Neural cell (in vitro differentiated cells): ENCODE results near the gene CD2. TPM values are rescaled to one million over a fixed set of nuclear protein-coding genes. Genes with fewer than 3 reads are reported as not detected.

ENCODE experiments used
- H2AFZ ChIP-seq: fragments of 200-600, 300-800 bp; sonication (generic), shearing (Covaris generic); 2 replicates; pipeline ENCODE4 v1.6.0; 2014; ENCODE audit warnings: low read depth, mild to moderate bottlenecking, antibody characterized with exemption, low read length, moderate library complexity
- H3F3A ChIP-seq: fragments of 200-600 bp; shearing (Covaris generic); 2 replicates; pipeline ENCODE4 v1.6.1; 2016; ENCODE audit warnings: mild to moderate bottlenecking, moderate library complexity, mixed read lengths, antibody characterized with exemption, low read length; ENCODE audit not compliant: insufficient read depth, poor library complexity, severe bottlenecking
- H3K27ac ChIP-seq: fragments of 200-600, 300-800 bp; sonication (generic), shearing (Covaris generic); 2 replicates; pipeline ENCODE4 v1.5.1; 2014; ENCODE audit warnings: mild to moderate bottlenecking, low read length, moderate library complexity
- H3K27me3 ChIP-seq: fragments of 300-800, 200-600 bp; sonication (generic), shearing (Covaris generic); 2 replicates; pipeline ENCODE4 v1.6.0; 2014; ENCODE audit warnings: mild to moderate bottlenecking, low read depth, low read length, moderate library complexity; ENCODE audit not compliant: insufficient read depth
- H3K36me3 ChIP-seq: fragments of 300-800, 200-600 bp; sonication (generic), shearing (Covaris generic); 2 replicates; pipeline ENCODE4 v1.5.1; 2014; ENCODE audit warnings: mild to moderate bottlenecking, antibody characterized with exemption, low read length, moderate library complexity; ENCODE audit not compliant: insufficient read depth
- H3K4me2 ChIP-seq: fragments of 300-800, 200-600 bp; sonication (generic), shearing (Covaris generic); 2 replicates; pipeline ENCODE4 v1.6.0; 2014; ENCODE audit warnings: mild to moderate bottlenecking, low read length
- H3K4me3 ChIP-seq: fragments of 300-800, 200-600 bp; sonication (generic), shearing (Covaris generic); 2 replicates; pipeline ENCODE4 v1.5.1; 2014; ENCODE audit warnings: mild to moderate bottlenecking, low read length, moderate library complexity
- H3K79me2 ChIP-seq: fragments of 200-600 bp; shearing (Covaris generic); replicated peaks from 2 replicates; pipeline ENCODE4 v1.6.0; 2014; ENCODE audit warnings: mild to moderate bottlenecking, low read length, moderate library complexity; ENCODE audit not compliant: insufficient read depth
- H3K9ac ChIP-seq: fragments of 300-800, 200-600 bp; sonication (generic), shearing (Covaris generic); 2 replicates; pipeline ENCODE4 v1.6.1; 2016; ENCODE audit warnings: mild to moderate bottlenecking, low read length, mixed read lengths
- H3K9me2 ChIP-seq: fragments of 200-600 bp; shearing (Covaris generic); 2 replicates; pipeline ENCODE4 v1.6.1; 2016; ENCODE audit warnings: mild to moderate bottlenecking, low read length, mixed read lengths; ENCODE audit not compliant: insufficient read depth
- H3K9me3 ChIP-seq: fragments of 200-600, 300-800 bp; sonication (generic), shearing (Covaris generic); 2 replicates; pipeline ENCODE4 v1.6.1; 2016; ENCODE audit warnings: mild to moderate bottlenecking, mixed run types, low read length, moderate library complexity, mixed read lengths
- H4K20me1 ChIP-seq: fragments of 200-600 bp; shearing (Covaris generic); 2 replicates; pipeline ENCODE4 v1.6.1; 2016; ENCODE audit warnings: mild to moderate bottlenecking, mixed run types; ENCODE audit not compliant: insufficient read depth
- CTCF ChIP-seq: fragments of 450-650 bp; IDR thresholded peaks from 2 replicates; pipeline ENCODE4 v1.5.1; 2014; ENCODE audit warnings: antibody characterized with exemption, mild to moderate bottlenecking, moderate library complexity; ENCODE audit not compliant: poor library complexity, severe bottlenecking
- EP300 ChIP-seq: fragments of 450-650 bp; conservative IDR thresholded peaks from 2 replicates; pipeline ENCODE4 v1.6.1; 2014; ENCODE audit warnings: antibody characterized with exemption, mild to moderate bottlenecking, moderate library complexity; ENCODE audit not compliant: poor library complexity, severe bottlenecking
- EZH2 ChIP-seq: fragments of 200-600, 300-800 bp; shearing (Covaris generic), sonication (generic); IDR thresholded peaks from 2 replicates; pipeline ENCODE4 v1.6.1; 2014; ENCODE audit warnings: antibody characterized with exemption, low read length, borderline replicate concordance, mild to moderate bottlenecking; ENCODE audit not compliant: insufficient read depth, poor library complexity, severe bottlenecking
- MXI1 ChIP-seq: fragments of 450-650 bp; conservative IDR thresholded peaks from 2 replicates; pipeline ENCODE4 v1.6.1; 2014; ENCODE audit warnings: antibody characterized with exemption, mild to moderate bottlenecking; ENCODE audit not compliant: poor library complexity, severe bottlenecking
- POLR2AphosphoS5 ChIP-seq: IDR thresholded peaks from 2 replicates; pipeline ENCODE4 v1.6.1; 2012
- RAD21 ChIP-seq: fragments of 450-650 bp; conservative IDR thresholded peaks from 2 replicates; pipeline ENCODE4 v1.6.1; 2014; ENCODE audit warnings: antibody characterized with exemption, mild to moderate bottlenecking, moderate library complexity
- REST ChIP-seq: IDR thresholded peaks from 2 replicates; pipeline ENCODE4 v1.6.1; 2012; ENCODE audit warnings: borderline replicate concordance
- SMC3 ChIP-seq: fragments of 450-650 bp; conservative IDR thresholded peaks from 2 replicates; pipeline ENCODE4 v1.6.1; 2014; ENCODE audit warnings: antibody characterized with exemption, mild to moderate bottlenecking, moderate library complexity; ENCODE audit not compliant: poor library complexity
- TAF1 ChIP-seq: IDR thresholded peaks from 2 replicates; pipeline ENCODE4 v1.6.1; 2012; ENCODE audit warnings: low read depth
- polyA plus RNA-seq: library from polyadenylated mRNA; depleted of rRNA; stranded (reverse); fragments of >200 nt; gene quantifications from 2 replicates; pipeline ENCODE4 v1.2.3, GENCODE V29; 2014

Gene CD2
- polyA plus RNA-seq, 1 donor from 2014 or later, result not detected

GRCh38 chr1:116737020-116737854, 17.0 kb upstream of the CD2 start:
- Histone ChIP-seq H3F3A (no peaks in the 10 kb centered on the region), H3K36me3 (no peaks in the 10 kb centered on the region), H3K4me2 (no peak overlapping the region), H3K4me3 (no peak overlapping the region), H3K9me2 (no peaks in the 10 kb centered on the region), H3K9ac (no peak overlapping the region), H4K20me1 (no peaks in the 10 kb centered on the region), H3K27ac (no peak overlapping the region), H3K27me3 (no peaks in the 10 kb centered on the region), H2AFZ (no peak overlapping the region), H3K79me2 (no peaks in the 10 kb centered on the region), H3K9me3 (no peaks in the 10 kb centered on the region)
- no peak for TF ChIP-seq REST
- TF ChIP-seq EP300, result no peak
- TF ChIP-seq RAD21, result peak; percentile 94
- peak; percentile 89 for TF ChIP-seq CTCF
- peak; percentile 96 for TF ChIP-seq SMC3

- TF ChIP-seq RAD21, result no peak
- no peak for TF ChIP-seq EP300
- TF ChIP-seq POLR2AphosphoS5, result no peak
- no peak for TF ChIP-seq EZH2
- no peak for TF ChIP-seq MXI1
- no peak for TF ChIP-seq TAF1
- TF ChIP-seq CTCF, result no peak
- no peak overlapping the region for H3K27ac ChIP-seq
- no peaks in the 10 kb centered on the region for H3K79me2 ChIP-seq
- H3K9me2 ChIP-seq, result no peaks in the 10 kb centered on the region
- H3K27me3 ChIP-seq, result no peaks in the 10 kb centered on the region
- no peaks in the 10 kb centered on the region for H4K20me1 ChIP-seq
- H3K36me3 ChIP-seq, result no peaks in the 10 kb centered on the region
- H3K9ac ChIP-seq, result no peak overlapping the region
- H2AFZ ChIP-seq, result no peak overlapping the region
- H3K4me3 ChIP-seq, result no peak overlapping the region
- no peaks in the 10 kb centered on the region for H3F3A ChIP-seq
- no peak overlapping the region for H3K4me2 ChIP-seq
- no peaks in the 10 kb centered on the region for H3K9me3 ChIP-seq
These were observed 16.3 kb upstream of the CD2 start for GRCh38 chr1:116737855-116738321.
